ENCODE results near the gene SGSH.
A peak's percentile ranks its signal among the peaks of the same experiment; 100 is the strongest.

The SGSH gene

DNA sequence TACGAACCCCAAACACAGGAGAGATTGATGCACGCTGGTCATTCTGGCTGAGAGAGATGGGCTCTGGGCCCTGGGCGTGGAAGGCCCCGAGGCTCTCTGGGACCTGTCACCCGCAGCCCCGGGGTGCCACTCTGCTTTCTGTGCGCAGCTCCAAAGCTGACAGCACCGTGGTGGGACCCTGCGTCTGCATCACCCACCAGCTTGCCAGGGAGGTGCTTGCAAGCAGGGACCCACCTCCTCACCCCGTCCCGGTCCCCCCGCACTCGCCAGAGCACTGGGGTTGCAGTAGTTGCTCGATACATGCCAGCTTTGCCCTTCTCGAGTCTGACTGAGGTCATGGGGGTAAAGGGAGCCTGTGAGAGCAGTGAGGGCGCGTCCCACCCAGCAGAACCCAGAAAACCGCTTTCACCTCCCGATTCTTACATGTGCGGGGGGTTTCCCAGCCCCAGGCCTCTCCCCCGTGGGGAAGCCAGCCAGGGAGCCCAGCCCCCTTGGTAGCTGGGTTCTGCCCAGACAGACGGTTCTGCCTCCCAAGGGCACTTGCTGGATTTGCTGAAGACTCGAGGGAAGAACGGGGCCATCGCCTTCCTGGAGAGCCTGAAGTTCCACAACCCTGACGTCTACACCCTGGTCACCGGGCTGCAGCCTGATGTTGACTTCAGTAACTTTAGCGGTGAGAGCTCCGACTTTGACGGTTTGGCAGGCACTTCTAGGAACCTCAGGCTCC is 37.9 kb downstream of the SGSH start:
- DNase-seq = no peak

DNA sequence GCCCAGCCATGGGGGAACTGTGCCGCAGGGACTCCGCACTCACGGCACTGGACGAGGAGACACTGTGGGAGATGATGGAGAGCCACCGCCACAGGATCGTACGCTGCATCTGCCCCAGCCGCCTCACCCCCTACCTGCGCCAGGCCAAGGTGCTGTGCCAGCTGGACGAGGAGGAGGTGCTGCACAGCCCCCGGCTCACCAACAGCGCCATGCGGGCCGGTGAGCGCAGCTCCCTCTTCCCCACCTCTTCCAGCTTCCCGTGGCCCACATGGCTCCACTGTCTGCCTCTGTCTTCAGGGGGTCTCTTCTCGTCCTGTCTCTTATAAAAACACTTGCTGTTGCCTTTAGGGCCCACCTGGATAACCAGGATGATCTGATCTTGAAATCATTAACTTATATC is 38.7 kb downstream of the SGSH start:
- DNase-seq = no peak

DNA sequence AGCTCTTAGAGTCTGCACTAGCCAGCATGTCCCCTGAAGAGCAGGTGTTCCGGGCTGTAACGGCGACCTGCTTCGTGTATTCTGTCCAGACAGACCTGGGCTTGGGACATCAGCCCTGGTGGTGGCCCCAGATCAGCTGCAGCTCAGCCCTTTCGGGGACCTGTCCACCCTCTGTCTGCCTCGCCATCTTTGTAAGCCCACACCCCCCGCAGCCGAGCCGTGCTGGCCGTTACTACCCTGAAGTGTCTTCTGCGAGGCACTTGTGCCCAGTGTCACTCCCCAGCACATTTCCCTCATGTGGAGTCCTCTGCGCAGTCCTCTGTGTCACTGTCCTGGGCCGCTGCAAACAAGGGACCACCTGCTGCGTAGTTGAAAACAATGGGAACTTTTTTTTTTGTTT is 39.9 kb downstream of the SGSH start:
- no peak for DNase-seq

DNA sequence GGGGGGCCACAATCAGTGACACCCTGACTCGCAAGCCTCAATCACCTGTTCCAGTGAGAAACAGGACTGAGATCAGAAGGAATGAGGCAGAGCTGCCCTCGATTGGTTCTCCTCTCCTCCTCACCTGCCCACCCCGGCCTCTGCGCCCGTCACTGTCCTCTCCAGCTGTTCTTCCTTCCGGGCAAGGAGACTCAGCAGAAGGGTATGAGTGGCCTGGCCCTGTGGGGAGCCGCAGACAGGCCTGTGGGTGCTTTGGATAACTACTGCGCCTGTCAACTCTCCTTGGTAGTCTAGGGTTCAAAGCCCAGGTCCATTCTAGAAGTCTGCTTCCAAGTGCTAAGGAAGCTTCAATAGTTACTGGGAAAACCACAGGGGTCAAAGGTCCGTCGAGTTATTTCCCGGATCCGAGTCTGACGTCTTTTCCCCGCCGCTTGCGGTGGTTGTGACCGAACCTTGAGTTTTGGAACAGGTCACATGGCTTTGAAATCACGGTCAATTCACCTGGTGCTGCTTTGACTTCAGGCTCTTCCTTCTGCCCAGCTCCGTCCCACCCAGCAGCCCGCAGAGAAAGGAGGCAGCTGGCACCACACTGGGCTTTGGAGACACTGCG is 42.0 kb downstream of the SGSH start:
- DNase-seq = no peak

DNA sequence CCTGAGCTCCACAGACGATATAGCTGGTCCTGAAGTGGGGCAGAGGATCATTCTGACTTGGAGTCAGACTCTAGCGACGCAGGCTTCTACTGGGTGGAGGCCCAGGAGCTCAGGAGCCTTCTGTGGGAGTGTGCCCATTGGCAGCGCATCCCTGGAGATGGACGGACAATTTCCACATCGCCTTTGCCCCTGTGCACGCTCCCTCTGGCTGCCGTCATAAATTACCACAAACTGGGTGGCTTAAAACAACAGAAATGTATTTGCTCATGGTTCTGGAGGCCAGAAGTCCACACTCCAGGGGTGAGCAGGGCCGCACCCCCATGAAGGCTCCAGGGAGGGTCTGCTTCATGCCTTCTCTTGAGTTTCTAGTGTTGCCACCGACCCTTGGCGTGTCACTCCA is 43.4 kb downstream of the SGSH start:
- no peak for DNase-seq

DNA sequence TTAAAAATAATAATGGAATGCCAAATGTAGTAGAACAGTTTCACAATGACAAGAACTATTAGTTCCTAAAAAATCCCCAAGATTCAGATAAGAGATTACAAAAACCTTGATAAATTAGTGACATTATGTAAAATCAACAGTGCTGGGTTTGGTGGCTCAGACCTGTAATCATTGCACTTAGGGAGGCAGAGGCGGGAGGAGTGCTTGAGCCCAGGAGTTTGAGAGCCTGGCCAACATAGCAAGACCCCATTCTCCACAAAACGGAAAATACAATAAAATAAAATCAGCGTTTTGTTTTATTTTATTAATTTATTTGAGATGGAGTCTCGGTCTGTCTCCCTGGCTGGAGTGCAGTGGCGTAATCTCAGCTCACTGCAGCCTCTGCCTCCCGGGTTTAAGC is 46.2 kb downstream of the SGSH start:
- no peak for DNase-seq

DNA sequence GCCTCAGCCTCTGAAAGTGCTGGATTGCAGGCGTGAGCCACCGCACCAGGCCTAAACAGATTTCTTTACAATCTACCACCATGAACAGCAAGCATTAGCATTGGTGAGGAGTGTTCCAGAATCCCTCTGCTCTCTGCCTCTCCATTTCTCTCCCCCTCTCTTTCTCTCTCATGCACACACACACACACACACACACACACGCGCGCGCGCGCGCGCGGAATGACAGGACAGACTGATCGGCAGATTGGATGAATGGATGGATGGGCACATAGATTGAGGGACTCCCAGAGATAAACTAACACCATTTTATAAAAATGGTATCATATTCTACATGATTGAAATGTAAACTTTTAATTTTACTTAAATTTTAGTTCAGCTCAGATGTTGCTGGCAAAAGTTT is 47.0 kb downstream of the SGSH start:
- DNase-seq = no peak

DNA sequence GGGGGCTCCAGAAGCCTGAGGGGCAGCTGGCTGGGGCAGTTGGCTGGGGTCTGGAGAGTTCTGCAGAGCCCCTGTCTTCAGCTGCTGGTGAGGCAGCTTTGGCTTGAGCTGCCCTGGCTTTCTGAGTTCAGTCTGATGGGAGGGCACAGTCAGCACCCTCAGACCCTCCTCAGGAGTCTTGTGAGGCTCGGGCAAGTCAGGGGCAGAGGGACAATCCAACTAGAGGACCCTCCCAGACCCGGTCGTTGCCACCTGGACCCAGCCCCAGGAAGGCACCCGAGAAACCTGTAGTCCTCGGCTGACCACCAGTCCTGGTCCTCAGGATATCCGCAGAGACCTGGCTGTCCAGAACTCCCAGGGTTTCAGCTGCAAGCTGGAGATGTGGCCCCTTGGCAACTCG is 48.5 kb downstream of the SGSH start:
- DNase-seq = no peak

DNA sequence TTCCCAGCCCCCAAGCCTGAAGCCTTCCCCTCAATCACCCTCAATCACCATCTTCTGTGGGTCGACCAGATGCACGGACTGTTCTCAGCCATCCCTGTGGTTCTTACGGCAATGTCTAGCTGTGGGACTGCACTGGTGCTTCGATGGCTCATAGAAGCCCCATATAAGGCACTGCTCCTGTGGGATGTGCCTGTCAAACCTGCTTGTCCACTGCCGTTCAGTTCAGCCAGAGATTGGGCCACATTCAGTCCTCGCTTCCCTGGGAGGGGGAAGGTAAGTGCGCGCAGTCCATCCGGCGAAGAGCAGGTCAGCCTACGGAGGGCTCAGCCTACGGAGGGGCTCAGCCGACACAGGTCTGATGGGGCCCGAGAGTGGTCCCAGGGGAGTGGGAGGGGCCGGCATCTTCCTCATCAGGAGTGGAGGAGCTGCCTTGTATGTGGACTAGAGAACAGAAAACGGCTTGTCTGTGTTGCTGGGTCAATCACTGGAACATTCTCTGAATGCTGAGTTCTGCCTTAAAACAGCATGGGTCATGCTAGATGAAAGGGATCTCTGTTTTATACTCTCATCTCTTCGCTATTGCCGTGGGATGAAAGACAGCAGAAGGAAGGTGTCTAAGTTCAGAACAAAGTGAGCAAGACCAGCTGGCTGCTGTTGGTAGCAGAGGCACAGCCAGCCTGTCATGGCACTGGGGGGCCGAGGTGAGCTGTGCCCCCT is 50.2 kb downstream of the SGSH start, which contains the start of gene CARD14:
TSS of gene CARD14 (plus strand) at position 247 of the 717 bp plus-strand sequence. CDS start 11,409 bp downstream, outside the sequence.
- peak; percentile 2 for DNase-seq

DNA sequence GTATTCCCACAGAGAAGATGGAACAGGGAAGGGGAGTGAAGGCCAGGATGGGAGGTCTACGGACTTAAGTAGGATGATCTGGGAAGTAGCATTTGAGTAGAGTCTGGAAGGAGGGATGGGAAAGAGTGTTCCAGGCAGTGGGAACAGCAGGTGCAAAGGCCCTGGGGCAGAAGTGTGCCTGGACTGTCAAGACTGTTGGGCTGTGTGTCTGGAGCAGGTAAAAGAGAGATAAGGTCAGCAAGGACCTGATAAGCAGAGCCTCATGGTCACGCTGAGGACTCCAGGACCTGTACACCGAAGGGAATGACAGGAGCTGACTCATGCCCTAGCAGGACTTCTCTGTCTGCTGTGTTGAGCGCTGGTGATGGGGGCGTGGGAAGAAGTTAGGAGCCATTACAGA is 51.0 kb downstream of the SGSH start:
- DNase-seq = no peak

DNA sequence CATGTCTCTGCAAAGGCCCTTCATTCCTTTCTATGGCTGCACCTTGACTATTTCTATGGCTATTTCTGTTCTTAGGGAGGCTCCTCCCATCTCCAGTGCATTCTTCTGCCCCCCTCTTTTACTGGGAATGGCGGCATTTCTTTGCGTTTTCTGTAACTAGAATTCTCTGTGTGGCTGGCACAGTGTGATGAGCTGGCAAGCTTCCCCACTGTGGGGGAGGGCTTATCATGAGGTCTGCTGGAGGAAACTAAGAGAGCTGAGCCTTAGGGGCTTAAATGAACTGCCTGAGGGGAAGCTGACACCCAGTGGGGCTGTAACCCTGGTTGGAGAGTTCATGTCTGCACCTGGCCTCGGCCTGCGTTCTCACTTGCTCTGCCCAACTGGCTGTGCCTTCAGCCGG is 51.8 kb downstream of the SGSH start:
- no peak for DNase-seq

DNA sequence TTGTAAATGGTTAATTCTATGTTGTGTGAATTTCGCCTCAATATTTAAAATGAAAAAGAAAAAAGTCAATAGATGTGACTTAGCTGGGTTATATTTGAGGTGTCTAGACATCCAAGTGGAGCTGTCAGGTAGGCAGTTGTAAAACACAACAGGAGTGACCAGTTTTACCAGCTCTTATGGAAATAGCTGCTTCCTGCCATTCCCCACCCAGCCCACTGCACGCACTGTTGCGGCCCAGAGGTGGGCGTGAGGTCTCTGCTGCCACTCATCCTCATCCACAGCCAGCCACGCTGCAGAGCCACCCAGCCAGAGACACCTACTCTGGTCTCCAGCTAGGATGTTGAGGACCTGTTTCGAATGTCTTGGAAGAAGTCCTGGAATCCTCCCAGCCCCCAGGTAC is 53.7 kb downstream of the SGSH start:
- DNase-seq = peak; percentile 46

DNA sequence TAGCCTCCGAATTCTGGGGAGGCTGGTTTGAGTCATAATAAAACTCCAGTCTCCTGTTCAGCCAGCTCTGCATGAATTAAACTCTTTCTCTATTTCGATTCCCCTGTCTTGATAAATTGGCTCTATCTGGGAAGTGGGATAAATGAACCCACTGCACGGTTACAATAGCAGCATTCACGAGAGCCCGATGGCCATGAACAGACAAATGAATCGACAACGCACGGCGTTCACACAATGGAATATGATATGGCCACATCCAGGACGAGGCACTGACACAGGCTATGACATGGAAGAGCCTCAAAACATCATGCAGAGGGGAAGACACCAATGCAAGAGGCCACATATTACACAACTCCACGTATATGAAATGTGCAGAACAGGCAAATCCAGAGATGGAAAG is 55.9 kb downstream of the SGSH start:
- no peak for DNase-seq

DNA sequence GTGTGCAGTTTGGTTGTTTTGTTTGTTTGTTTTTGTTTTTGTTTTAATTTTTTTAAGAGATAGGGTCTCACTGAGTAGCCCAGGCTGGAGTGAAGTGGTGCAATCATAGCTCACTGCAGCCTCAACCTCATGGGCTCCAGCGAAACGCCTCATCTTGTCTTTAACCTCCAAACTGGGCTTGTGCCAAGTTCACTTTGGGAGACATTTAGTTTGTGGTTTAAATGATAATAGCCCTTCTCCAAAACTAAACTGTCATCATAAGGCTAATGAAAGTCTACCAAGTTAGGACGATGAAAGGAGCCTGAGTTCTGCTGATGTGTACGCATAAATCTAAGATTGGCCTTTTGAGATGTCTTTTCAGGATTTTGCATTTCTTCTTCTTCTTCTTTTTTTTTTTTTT is 56.8 kb downstream of the SGSH start:
- no peak for DNase-seq

DNA sequence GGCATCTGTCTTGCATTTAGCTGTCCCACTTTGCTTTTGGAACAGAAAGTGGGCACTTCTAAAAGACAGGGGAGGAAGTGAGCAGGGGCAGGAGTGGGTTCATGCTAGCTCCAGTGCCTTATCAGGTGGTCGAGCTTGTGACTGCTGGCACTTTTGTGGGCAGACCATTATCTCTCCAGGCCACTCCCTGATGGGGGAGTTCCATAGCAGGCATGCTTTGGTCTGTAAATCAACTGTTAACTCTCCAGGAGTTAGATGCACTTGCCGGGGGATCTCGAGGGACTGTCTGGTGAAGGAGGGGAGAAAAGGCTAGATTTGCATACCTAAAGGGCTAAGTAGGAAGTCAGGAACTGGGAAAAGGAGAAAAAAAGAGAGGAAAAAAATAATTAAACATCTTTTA is 59.6 kb downstream of the SGSH start:
- DNase-seq = no peak
